Activated CD4-positive, CD25-positive, alpha-beta regulatory T cell (primary cell): ENCODE results near the gene XIRP1.
"Not testable (repeated sequence)": the region's sequence is repeated elsewhere in the genome, so short reads cannot be mapped to it uniquely, and the experiment has no call there.

Experiments used
- DNase-seq, 4 experiments: peaks; one replicate each; lab custom pipeline; 2025; lab: John Stamatoyannopoulos, UW

The XIRP1 gene

DNA sequence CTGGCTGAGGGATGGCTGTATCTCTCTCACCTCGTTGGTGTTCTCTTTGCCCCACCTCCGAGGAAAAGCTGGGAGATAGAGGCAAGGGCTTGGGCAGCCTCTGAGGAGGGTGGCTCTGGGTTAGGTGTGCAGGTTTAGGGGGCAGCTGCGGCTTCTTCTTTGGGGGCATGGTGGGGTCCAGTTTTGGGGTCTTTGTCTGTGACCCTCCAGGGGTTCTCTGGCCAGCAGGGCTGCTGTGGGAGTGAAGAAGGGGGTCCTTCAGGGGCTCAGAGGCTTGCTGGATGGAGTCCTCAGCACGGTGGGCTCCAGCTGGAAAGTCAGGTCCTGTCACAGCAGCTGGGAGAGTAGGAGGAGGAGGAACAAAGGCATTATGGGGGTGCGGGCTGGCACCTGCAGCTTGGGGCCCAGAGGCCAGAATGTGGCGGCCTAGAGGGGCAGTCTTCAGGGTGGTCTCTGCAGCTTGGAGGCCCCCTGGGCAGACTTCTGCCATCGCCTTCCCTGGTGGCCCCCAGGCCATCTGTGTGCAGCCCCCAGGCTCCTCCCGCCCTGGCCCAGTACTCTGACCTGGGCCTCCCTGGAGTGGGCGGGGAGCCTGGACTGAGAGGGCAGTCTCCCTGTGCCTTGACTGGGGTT is 7.0 kb downstream of the XIRP1 start:
- DNase-seq = no peak

- DNase-seq = no peak
These were observed 7.5 kb downstream of the XIRP1 start for GRCh38 chr3:39184968-39185285.

GRCh38 chr3:39184081-39184967 is 8.1 kb downstream of the XIRP1 start:
- no peak for DNase-seq

GRCh38 chr3:39183211-39184080 is 8.9 kb downstream of the XIRP1 start:
- no peak for DNase-seq

GRCh38 chr3:39181408-39182335 is 10.7 kb downstream of the XIRP1 start:
- DNase-seq = no peak

DNA sequence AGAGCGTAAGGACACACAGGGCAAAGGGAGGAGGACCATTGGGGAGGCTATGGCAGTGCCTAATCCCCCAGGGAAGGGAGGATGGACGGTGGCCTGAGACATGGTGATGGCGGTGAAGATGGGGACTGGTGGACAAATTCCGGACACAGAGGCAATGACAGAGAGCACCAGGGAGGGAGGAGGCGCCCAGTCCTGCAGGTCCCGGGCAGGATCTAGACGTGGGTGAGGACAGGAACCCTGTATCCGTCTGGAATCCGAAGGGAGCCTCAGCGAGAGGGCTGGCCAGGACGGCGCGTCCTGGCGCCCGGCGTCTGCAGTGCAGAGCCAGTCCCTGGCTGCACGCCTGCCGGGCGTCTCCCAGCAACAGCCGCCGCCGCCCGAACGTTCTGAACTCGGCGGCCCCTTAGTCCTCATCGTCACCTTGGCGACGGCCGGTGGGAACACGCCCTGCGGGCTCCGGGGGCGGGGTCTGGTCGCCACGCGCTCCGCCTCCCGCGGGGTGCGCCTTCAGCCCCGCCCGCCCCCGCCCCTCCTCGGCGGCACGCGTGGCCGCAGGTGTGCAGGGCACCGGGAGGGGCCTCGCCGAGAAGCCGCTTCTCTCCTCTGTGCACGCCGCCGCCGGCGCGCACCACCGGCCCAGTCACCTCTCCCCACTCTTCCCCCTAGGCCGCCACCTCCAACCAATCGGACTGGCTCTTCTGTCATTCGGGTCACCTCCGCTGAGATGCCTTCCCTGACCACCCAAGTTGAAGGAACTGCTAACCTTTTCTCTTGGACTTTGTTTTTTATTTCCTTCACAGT is 11.6 kb downstream of the XIRP1 start:
- DNase-seq = peak; percentile 73 to 88 (median 84)

GRCh38 chr3:39180183-39180545 is 12.2 kb downstream of the XIRP1 start:
- DNase-seq = no peak

DNA sequence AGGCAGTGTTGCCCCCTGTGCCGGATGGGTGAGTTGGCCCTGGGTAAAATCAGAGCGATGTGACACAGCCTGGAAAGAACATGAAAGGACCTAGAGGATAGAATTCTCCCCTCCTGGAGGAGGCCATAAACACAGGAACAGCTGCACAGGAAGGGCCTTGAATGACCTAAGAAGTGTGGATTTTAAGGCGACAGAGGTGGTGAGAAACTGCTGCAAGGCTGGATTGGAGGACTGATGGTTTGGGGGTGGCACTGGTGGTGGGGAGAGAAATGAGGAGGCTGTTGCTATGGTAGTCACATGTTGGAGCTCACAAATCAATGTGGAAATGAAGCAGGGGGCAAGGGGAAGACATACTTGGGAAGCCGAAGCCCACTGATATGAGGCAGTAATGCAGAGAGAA is 13.8 kb downstream of the XIRP1 start:
- no peak for DNase-seq

DNA sequence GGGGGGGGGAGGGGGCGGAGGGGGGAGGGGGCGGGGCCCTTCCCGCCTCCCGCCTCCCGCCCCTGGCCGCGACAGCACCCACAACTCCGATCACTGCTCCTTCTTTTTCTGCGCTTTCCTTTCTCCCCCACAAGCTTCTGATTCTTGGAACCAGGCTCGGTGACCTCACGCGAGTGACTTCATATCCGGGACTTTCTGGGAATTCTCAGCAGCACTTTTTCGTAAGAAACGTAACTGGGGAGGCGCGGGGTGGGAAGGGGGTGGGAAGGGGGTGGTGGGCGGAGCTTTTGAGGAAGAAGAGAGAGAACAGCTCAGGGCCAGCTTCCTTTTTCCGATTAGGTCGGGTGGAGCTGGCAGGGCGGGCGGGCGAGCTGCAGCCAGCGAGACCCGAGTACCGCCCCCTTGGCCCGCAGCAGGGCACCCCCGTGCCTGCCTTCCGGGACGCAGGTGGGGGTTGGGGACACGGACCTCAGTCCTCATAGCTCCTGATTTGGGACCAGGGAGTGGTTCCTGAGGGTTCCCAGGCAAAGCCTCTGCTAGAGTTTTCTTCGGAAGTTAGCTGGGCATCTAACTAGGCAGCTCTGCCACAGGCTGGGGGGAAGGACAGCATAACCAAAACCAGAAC is 14.6 kb downstream of the XIRP1 start:
- peak in 3 of 4 experiments; percentile 36 to 55 (median 45) for DNase-seq

GRCh38 chr3:39176025-39176714 is 16.2 kb downstream of the XIRP1 start:
- DNase-seq = no peak

DNA sequence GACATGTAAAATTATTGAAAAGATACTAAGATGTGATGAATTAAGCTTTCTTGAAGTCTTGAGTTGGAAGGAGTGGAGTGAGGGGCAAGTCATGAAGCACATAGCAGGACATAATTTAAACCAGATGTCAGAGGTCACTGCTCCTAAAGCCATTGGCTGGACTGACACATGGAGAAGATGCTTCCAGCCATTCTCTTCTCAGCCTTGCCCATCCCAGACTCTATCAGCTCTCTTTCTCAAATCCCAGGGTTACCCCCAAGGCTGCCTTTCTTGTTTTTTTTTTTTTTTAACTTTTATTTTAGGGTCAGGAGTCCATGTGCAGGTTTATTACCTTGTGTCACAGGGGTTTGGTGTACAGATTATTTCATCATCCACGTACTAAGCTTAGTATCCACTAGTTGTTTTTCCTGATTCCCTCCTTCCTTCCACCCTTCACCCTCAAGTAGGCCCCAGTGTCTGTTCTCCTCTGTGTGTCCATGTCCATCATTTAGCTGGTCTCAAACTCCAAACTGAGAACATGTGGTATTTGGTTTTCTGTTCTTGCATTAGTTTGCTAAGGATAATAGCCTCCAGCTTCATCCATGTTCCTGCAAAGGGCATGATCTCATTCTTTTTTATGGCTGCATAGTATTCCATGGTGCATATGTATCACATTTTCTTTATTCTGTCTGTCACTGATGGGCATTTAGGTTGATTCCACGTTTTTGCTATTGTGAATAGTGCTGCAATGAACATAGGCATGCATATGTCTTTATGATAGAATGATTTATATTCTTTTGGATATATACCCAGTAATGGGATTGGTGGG is 18.9 kb downstream of the XIRP1 start:
- DNase-seq = no peak

DNA sequence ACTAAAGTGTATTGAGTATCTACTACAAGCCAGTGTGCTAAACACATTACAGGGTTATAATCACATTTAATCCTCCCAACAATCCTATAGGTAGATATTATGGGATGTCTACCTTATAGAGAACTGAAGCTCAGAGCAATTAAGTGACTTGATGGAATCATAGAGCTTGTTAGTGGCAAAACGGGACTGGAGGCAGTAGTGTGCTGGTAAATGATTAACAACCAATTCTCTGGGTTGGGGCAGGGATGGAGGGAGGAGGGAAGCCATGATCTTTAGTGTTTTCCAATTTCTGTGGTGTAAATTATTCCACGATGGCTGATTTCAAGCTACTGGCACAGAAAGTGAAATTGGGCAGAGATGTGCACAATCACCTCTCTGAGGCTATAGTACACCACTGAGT is 20.5 kb downstream of the XIRP1 start:
- DNase-seq = no peak

DNA sequence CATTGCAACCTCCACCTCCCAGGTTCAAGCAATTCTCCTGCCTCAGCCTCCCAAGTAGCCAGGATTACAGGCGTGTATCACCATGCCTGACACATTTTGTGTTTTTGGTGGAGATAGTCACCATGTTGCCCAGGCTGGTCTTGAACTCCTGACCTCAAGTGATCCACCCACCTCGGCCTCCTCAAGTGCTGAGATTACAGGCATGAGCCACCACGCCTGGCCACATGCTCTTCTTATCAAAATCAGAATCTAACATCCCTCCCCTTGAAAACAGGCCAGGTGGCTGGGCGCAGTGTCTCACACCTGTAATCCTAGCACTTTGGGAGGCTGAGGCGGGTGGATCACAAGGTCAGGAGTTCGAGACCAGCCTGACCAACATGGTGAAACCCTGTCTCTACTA is 21.5 kb downstream of the XIRP1 start:
- not testable (repeated sequence) for DNase-seq

- DNase-seq = no peak
These were observed 21.9 kb downstream of the XIRP1 start for GRCh38 chr3:39170461-39170860.

- no peak for DNase-seq
These were observed 22.7 kb downstream of the XIRP1 start for GRCh38 chr3:39169712-39170111.

DNA sequence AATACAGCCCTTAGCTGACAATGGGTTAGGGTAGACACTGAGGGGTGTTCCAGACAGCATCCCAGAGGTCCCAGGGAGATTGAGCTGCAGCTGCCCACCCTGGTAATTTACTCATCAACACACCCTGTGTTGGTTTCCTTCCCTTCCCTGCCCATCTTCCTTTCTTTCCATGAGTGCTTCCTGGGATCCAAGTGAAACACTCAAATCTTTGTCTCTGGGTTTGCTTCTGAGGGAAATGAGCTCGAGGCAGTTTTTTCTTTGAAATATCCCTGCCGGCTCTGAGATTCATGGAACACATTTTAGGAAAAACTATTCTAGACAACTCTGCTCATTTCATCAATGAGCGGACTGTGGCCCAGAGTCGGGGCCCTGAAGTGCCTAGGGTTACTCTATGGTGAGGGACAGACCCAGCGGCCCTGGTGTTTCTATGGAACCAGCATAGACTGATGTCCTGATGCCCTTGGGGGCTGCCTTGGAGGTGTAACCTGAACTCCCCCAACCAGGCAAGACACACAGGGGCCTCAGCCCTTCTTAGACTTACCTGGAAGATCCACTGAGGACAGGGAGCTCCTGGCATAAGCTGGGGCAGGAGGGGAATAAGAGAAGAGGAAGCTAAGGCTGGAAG is 24.1 kb downstream of the XIRP1 start:
- no peak for DNase-seq

- DNase-seq = no peak
These were observed 25.4 kb downstream of the XIRP1 start for GRCh38 chr3:39166932-39167532.

DNA sequence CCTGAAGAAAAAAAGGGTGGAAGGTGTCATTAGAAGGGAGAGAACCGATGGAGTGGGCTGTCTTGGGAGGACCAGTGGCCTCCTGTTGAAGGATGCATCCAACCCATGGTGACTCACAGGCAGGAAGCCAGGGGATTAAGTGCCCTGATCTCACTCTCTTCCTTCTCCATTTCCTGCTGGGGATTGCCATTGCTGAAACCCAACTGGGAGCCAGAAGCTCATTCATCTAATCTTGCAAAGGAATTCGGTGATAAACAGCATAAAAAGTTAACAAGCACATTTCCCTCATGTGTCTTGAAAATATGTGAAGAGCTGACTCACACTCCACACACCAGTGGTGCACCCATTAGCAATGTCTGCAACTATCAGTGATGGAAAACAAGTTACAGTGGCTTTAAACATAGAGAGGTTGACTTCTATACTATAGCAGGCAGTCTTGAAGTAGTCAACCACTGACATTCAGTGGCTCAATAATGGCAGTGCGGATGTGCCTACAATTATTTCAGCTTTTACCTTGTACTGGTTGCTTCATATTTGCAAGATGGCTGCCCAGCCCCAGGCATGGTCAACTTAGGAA is 26.2 kb downstream of the XIRP1 start:
- DNase-seq = no peak
